A549 (cell line): ENCODE results near the gene ATXN3L. TPM values are rescaled to one million over a fixed set of nuclear protein-coding genes. Genes with fewer than 3 reads are reported as not detected.

Experiments
- ATAC-seq, 2 experiments: fragments of 200-7000 bp in 1 of 2; fragments of >200 bp in 1 of 2; cut with Nextera tagmentation in 1 of 2; cut with Tn5 transposase in 1 of 2; 3 replicates each; pipeline versions ENCODE4 v1.8.0 to v1.9.1; 2018 to 2020; ENCODE audit warnings: mild to moderate bottlenecking in 1 of 2, moderate library complexity in 1 of 2
- CTCF ChIA-PET: fragments of 300-600 bp; sonication (Branson Sonifier 250); formaldehyde crosslinking; extraction: SDS; loops from one replicate; lab custom pipeline; 2021; ENCODE audit warnings: antibody characterized with exemption, inconsistent platforms; lab: Yijun Ruan, JAX
- POLR2A ChIA-PET: fragments of 350-600 bp; formaldehyde crosslinking; extraction: SDS; loops from one replicate; lab custom pipeline; 2021; ENCODE audit warnings: antibody characterized with exemption, inconsistent platforms; lab: Yijun Ruan, JAX
- DNase-seq, 2 experiments: peaks; one replicate each; pipeline versions ENCODE4 v3.0.0 to v3.0.0-alpha.2; 2011 to 2016; ENCODE audit warnings: low read depth in 1 of 2, low spot score in 1 of 2
- FAIRE-seq: peaks from 2 replicates; lab custom pipeline; 2011; peaks lifted over from hg19 to GRCh38; lab: Jason Lieb, UNC
- H3K27ac ChIP-seq, 2 experiments: fragments of >200 bp; sonication (Bioruptor Twin); formaldehyde crosslinking; 3 replicates each; pipeline ENCODE4 v1.5.1; 2016 to 2017
- H3K4me1 ChIP-seq: fragments of >200 bp; sonication (Bioruptor Twin); formaldehyde crosslinking; 3 replicates; pipeline ENCODE4 v1.6.1; 2016
- H3K4me2 ChIP-seq: fragments of >200 bp; sonication (Bioruptor Twin); formaldehyde crosslinking; 3 replicates; pipeline ENCODE4 v1.6.1; 2016
- H3K4me3 ChIP-seq: fragments of >200 bp; sonication (Bioruptor Twin); formaldehyde crosslinking; 3 replicates; pipeline ENCODE4 v1.5.1; 2016
- H3K9me3 ChIP-seq: fragments of >200 bp; sonication (Bioruptor Twin); formaldehyde crosslinking; 3 replicates; pipeline ENCODE4 v1.6.1; 2016
- ATOH8 ChIP-seq: fragments of 250-450 bp; sonication (Bioruptor Pico); IDR thresholded peaks from 2 replicates; pipeline ENCODE4 v1.5.0; 2020; ENCODE audit warnings: low read depth, mild to moderate bottlenecking, moderate library complexity
- BCL3 ChIP-seq: fragments of >200 bp; sonication (Bioruptor Twin); formaldehyde crosslinking; IDR thresholded peaks from 3 replicates; pipeline ENCODE4 v1.6.1; 2016
- CEBPB ChIP-seq, 2 experiments: fragments of >200 bp in 1 of 2; sonication (Bioruptor Twin) in 1 of 2; formaldehyde crosslinking in 1 of 2; IDR thresholded peaks; 2 replicates each; pipeline ENCODE4 v1.6.1; 2012 to 2016
- CHD4 ChIP-seq: fragments of 200-600 bp; sonication (generic); IDR thresholded peaks from 2 replicates; pipeline ENCODE4 v1.6.1; 2016; ENCODE audit warnings: antibody characterized with exemption, mild to moderate bottlenecking, borderline replicate concordance
- EHF ChIP-seq: fragments of 250-450 bp; sonication (Bioruptor Pico); IDR thresholded peaks from 2 replicates; pipeline ENCODE4 v1.5.0; 2020; ENCODE audit warnings: mild to moderate bottlenecking
- EHMT2 ChIP-seq: fragments of 200-600 bp; sonication (generic); IDR thresholded peaks from 2 replicates; pipeline ENCODE4 v1.6.1; 2016; ENCODE audit warnings: antibody characterized with exemption, low read depth, mild to moderate bottlenecking, moderate library complexity
- FOSB ChIP-seq: fragments of 250-450 bp; sonication (Bioruptor Pico); IDR thresholded peaks from 2 replicates; pipeline ENCODE4 v1.5.0; 2020; ENCODE audit warnings: mild to moderate bottlenecking, moderate library complexity
- FOXS1 ChIP-seq: fragments of 250-450 bp; sonication (Bioruptor Pico); IDR thresholded peaks from 2 replicates; pipeline ENCODE4 v1.5.0; 2020; ENCODE audit warnings: mild to moderate bottlenecking, moderate library complexity
- HDAC2 ChIP-seq: fragments of 200-600 bp; sonication (generic); IDR thresholded peaks from 2 replicates; pipeline ENCODE4 v1.6.1; 2016
- HEYL ChIP-seq: fragments of 250-450 bp; sonication (Bioruptor Pico); IDR thresholded peaks from 2 replicates; pipeline ENCODE4 v1.8.0; 2021; ENCODE audit warnings: mild to moderate bottlenecking, moderate library complexity
- HOXB5 ChIP-seq: fragments of 250-450 bp; sonication (Bioruptor Pico); IDR thresholded peaks from 2 replicates; pipeline ENCODE4 v1.5.0; 2020; ENCODE audit warnings: mild to moderate bottlenecking, moderate library complexity
- JUNB ChIP-seq: fragments of >200 bp; sonication (Bioruptor Twin); formaldehyde crosslinking; IDR thresholded peaks from 2 replicates; pipeline ENCODE4 v1.6.1; 2016
- MAFK ChIP-seq: fragments of 450-650 bp; IDR thresholded peaks from 2 replicates; pipeline ENCODE4 v1.6.1; 2014; ENCODE audit not compliant: partially characterized antibody
- MAX ChIP-seq: IDR thresholded peaks from 2 replicates; pipeline ENCODE4 v1.6.1; 2012
- MAZ ChIP-seq: fragments of 150-350 bp; IDR thresholded peaks from 2 replicates; pipeline ENCODE4 v1.6.1; 2014; ENCODE audit warnings: antibody characterized with exemption, low read depth, low read length, borderline replicate concordance
- NR3C1 ChIP-seq: fragments of >200 bp; sonication (Bioruptor Twin); formaldehyde crosslinking; IDR thresholded peaks from 3 replicates; pipeline ENCODE4 v1.6.1; 2017
- PBX3 ChIP-seq: IDR thresholded peaks from 2 replicates; pipeline ENCODE4 v1.6.1; 2012
- RAD21 ChIP-seq, 2 experiments: fragments of >200 bp in 1 of 2; sonication (Bioruptor Twin) in 1 of 2; formaldehyde crosslinking in 1 of 2; IDR thresholded peaks in 1 of 2; conservative IDR thresholded peaks in 1 of 2; 2 replicates in 1 of 2; 3 replicates in 1 of 2; pipeline ENCODE4 v1.6.1; 2012 to 2018; ENCODE audit warnings: inconsistent platforms in 1 of 2
- RARB ChIP-seq: fragments of 250-450 bp; sonication (Bioruptor Pico); IDR thresholded peaks from 2 replicates; pipeline ENCODE4 v1.8.0; 2021; ENCODE audit warnings: mild to moderate bottlenecking, moderate library complexity
- TFCP2L1 ChIP-seq: fragments of 250-450 bp; sonication (Bioruptor Pico); IDR thresholded peaks from 2 replicates; pipeline ENCODE4 v1.5.0; 2021; ENCODE audit warnings: mild to moderate bottlenecking
- USF2 ChIP-seq: fragments of 450-650 bp; IDR thresholded peaks from 2 replicates; pipeline ENCODE4 v1.6.1; 2014; ENCODE audit warnings: antibody characterized with exemption
- ZNF302 ChIP-seq: fragments of 250-450 bp; sonication (Bioruptor Pico); IDR thresholded peaks from 2 replicates; pipeline ENCODE4 v1.9.0; 2021; ENCODE audit warnings: inconsistent platforms, mild to moderate bottlenecking, moderate library complexity
- WGBS: methylation state at CpG from one replicate; pipeline ENCODE4 v1.1.6; 2017; ENCODE audit errors: missing lambda C conversion rate; 5-methylcytosine and 5-hydroxymethylcytosine counted together
- polyA plus RNA-seq, 4 experiments: library from polyadenylated mRNA; depleted of rRNA in 3 of 4; stranded (reverse); fragments of >200 nt; fragmentation: RNase III in 1 of 4; extraction: RNeasy Plus Mini Kit Qiagen cat#74134 plus additional on column Dnase treatment in 1 of 4; gene quantifications; 2 replicates in 3 of 4; 3 replicates in 1 of 4; pipeline ENCODE4 v1.2.3, GENCODE V29; 2011 to 2017

ATXN3L gene
- polyA plus RNA-seq, 2 of the 4 experiments (the other 2 are of a cell fraction) = not detected

GRCh38 chrX:13311560-13311959 is 8.3 kb downstream of the ATXN3L start:
- Histone ChIP-seq H3K4me2 (no peak overlapping the region), H3K27ac (no peak overlapping the region), H3K4me1 (no peaks in the 10 kb centered on the region), H3K4me3 (no peak overlapping the region), H3K9me3 (no peaks in the 10 kb centered on the region)
- TF ChIP-seq ATOH8 (CRISPR knock-in tag) = no peak
- TF ChIP-seq BCL3 = no peak
- no peak for TF ChIP-seq USF2
- TF ChIP-seq HDAC2 = no peak
- TF ChIP-seq MAFK = no peak
- TF ChIP-seq RARB (CRISPR knock-in tag) = no peak
- no peak for TF ChIP-seq HOXB5 (CRISPR knock-in tag)
- no peak for TF ChIP-seq HEYL (CRISPR knock-in tag)
- TF ChIP-seq FOSB (CRISPR knock-in tag) = no peak
- no peak for TF ChIP-seq JUNB
- TF ChIP-seq MAX = no peak
- no peak for TF ChIP-seq FOXS1 (CRISPR knock-in tag)
- TF ChIP-seq RAD21 (conservative IDR thresholded peaks at IDR 0.05 in 1 of 2, IDR thresholded peaks at IDR 0.05 in 1 of 2) = no peak
- no peak for TF ChIP-seq MAZ
- no peak for TF ChIP-seq EHMT2
- no peak for TF ChIP-seq CEBPB (IDR thresholded peaks at IDR 0.05)
- no peak for TF ChIP-seq CHD4
- no peak for TF ChIP-seq TFCP2L1 (CRISPR knock-in tag)
- WGBS = 85% methylated on average over 6 of the region's 6 CpGs
- CTCF ChIA-PET = no interaction called here
- POLR2A ChIA-PET = no interaction called here
- FAIRE-seq = no peak
- no peak for ATAC-seq
- no peak for DNase-seq

GRCh38 chrX:13309631-13310030 is 10.2 kb downstream of the ATXN3L start:
- DNase-seq (no peak), ATAC-seq (no peak), FAIRE-seq (no peak)
- 85% methylated on average over 3 of the region's 3 CpGs for WGBS
- no peak overlapping the region for H3K4me3 ChIP-seq
- ChIA-PET POLR2A (no interaction called here), CTCF (no interaction called here)
- H3K4me1 ChIP-seq = no peaks in the 10 kb centered on the region
- H3K27ac ChIP-seq = no peak overlapping the region
- TF ChIP-seq MAX (no peak), TFCP2L1 (CRISPR knock-in tag) (no peak), MAFK (no peak), EHF (CRISPR knock-in tag) (no peak), PBX3 (no peak), CEBPB (IDR thresholded peaks at IDR 0.05) (no peak), ZNF302 (CRISPR knock-in tag) (no peak), NR3C1 (no peak)
- no peak overlapping the region for H3K4me2 ChIP-seq
- no peaks in the 10 kb centered on the region for H3K9me3 ChIP-seq
